HG03159 (cell line): ENCODE data around the gene MAD2L1BP.
"Not testable (repeated sequence)": the region's sequence is repeated elsewhere in the genome, so short reads cannot be mapped to it uniquely, and the experiment has no call there.

Source experiments
- ATAC-seq: cut with Tn5 transposase; IDR thresholded peaks from one replicate; pipeline ENCODE4 v1.9.1; 2021; ENCODE audit warnings: mild to moderate bottlenecking, moderate library complexity; ENCODE audit not compliant: unreplicated experiment

MAD2L1BP gene

DNA sequence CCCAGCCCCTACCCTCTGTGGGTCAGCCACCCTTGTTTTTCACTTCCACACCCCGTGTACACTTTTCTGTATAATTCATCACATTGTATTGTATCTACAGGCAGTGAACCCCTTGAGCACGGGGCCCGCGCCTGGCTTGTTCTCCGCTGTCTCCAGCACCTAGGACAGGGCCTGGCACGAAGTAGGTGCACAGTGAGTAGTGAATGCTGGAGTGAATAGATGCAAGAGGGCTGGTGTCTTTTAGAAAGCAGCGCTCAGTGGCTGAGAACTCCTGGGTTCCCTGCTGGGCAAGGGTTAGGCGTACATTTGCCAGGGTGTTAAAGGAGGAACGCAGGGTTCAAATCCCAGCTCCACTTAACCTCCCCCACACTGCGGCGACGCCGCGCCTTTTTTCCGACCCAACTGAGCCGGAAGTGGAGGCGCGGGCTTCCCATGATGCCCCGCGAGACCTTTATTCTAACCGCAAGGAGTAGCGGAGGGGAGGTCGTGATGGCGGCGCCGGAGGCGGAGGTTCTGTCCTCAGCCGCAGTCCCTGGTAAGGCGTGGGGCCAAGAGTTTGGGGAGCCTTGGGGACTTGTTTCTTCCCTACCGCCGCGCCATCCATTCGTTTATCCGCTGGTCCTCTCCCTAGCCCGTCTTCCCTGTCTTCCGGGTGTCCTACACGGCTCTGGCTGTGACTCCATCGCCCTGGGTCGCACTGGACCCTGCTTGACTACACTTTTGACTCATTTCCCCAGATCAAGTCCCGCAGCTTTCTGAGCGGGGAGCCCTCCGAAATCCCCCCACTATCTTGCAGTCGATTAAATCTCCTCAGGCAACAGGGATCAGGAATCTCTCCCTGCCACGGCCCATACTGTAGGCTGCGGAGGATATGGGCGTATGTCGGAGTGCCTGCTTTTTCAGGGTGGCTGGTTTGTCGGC, at the start of gene MAD2L1BP:
TSS of gene MAD2L1BP (plus strand) at position 454 of the 921 bp plus-strand sequence. CDS start at position 490, 36 bp downstream.
- ATAC-seq, result peak; percentile 76

DNA sequence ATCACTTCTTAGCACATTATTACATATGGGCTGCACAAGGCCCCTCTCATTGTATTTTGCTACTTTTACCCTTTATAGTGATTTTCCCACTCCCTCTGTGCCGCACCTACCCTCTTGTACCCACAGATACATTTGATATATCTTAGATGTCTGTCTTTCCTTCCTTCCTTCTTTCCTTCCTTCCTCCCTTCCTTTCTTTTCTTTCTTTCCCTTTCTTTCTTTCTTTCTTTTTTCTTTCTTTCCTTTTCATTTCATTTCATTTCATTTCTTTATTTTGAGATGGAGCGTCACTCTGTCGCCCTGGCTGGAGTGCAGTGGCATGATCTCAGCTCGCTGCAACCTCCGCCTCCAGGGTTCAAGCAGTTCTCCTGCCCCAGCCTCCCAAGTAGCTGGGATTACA, 47.4 kb upstream of the MAD2L1BP start:
- ATAC-seq, result no peak

GRCh38 chr6:43589564-43589963, 46.1 kb upstream of the MAD2L1BP start:
- not testable (repeated sequence) for ATAC-seq

GRCh38 chr6:43593938-43594337, 41.7 kb upstream of the MAD2L1BP start:
- ATAC-seq, result no peak

DNA sequence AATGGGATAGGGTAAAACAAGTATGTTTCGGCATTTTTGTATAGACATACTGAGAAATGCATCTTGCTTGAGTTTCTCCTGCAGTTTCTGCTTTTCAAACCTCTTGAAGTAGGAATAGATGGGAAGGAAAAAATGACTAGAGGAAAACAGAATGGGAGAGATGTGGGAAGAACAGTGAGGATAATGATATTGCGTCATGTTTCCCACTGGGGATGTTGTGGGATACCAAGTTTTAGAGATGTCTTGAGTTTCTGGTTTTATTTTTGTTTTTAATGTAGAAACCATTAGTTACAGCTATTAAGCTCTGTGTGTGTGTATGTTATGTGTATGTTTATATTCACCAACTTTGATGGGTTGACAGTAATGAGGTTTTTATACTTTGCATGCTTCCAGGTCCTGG, 35.0 kb upstream of the MAD2L1BP start:
- ATAC-seq, result no peak

GRCh38 chr6:43604174-43604573, 31.5 kb upstream of the MAD2L1BP start:
- no peak for ATAC-seq

DNA sequence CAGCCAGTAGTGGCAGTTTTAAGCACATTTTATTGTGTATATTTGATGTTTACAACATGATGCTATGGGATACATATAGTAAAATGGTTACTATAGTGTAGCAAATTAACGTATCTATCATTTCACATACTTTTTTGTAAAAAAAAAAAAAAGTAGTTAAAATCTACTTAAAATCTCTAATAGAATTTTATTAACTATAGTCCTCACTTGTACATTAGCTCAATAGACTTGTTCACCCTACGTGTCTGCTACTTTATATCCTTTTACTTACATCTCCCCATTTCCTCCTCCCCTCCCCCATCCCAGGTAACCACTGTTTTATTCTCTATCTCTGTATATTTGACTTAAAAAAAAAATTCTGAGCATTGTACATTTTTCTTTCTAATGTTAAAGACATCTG, 29.6 kb upstream of the MAD2L1BP start:
- no peak for ATAC-seq

DNA sequence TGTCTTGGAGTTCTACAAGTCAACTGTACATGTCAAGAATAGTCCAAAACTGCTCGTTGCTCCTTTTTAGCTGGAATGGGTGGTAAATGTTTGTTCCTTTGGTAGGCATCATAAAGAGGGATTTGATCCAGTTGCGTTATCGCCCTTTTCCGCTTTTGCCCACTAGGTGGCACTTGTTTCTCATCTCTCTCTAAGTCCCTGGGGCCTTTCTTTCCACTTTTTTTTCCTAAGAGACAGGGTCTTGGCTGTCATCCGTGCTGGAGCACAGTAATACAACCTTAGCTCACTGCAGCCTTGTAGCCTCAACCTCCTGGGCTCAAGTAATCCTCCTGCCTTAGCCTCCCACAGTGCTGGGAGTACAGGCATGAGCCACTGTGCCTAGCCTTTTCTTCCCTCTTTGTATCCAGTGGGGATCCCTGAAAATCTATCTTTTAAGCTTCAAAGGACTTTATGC, 27.3 kb upstream of the MAD2L1BP start:
- ATAC-seq, result no peak

GRCh38 chr6:43608807-43609206, 26.8 kb upstream of the MAD2L1BP start:
- ATAC-seq, result no peak

- no peak for ATAC-seq
Observed at GRCh38 chr6:43609402-43609801, 26.2 kb upstream of the MAD2L1BP start.

DNA sequence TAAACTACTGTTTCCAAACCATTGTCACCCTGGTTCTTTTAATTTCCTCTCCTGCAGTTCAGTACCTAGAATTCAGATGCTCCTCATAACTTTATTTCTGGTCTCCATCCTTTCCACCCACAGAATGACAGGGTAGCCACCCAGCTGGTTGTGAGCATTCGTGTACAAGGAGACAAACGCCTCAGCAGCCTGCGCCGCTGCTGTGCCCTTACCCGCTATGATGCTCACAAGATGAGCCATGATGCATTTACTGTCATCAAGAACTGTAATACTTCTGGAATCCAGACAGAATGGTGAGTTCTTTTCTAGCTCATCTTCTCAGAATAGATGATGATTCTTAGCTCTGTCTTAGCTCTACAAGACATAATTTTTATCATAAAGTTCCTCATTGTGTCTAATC, 25.2 kb upstream of the MAD2L1BP start:
- no peak for ATAC-seq

GRCh38 chr6:43613721-43614395, 21.8 kb upstream of the MAD2L1BP start:
- ATAC-seq, result no peak

DNA sequence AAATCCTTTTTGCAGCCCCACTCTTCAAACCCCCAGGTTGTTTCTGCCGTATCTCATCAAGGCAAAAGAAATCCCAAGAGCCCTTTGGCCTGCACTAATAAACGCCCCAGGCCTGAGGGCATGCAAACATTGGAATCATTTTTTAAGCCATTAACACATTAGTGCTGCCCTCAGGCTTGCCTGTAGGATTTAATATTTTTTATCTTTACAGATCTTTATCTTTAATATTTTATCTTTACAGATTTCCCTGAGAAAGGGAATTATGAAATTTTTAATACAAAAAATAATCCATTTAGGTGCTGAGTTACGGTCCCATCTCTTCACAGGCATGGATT, 21.3 kb upstream of the MAD2L1BP start:
- no peak for ATAC-seq

GRCh38 chr6:43616725-43617472, 18.7 kb upstream of the MAD2L1BP start:
- ATAC-seq, result no peak

DNA sequence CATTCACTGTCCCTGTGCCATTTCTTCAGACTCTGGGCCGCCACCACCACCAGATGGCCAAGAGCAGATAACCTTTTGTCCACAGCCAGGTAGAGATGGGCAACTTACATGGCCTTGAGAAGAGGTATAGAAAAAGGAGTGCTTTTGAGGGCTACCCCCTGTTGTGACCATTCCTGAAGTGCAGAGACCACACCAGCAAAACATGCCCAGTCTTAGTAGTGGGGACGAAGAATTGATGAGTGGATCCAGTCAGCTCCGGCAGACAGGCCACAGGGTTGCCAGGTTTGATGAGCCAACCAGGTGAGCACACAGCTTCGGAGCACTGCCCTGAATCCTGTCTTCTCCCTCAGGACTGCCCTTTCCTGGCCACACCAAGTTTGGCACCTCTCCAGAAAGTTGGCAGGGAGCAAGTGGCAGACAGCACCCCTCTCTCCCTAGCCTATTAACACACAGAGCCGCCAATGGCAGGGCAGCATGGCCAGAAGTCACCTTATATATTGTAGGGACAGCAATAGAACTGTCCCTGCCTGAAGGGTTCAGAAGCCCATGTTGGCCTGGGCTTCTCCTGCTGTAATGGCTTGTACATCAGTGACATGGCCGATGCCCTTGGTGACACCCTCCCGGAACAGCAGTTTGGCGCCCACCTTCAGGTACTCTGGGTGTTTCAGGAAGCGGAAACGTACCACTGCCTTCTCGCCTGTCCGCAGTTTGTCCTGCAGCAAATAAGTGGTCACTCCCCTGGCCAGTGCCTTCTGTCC, 14.4 kb upstream of the MAD2L1BP start:
- no peak for ATAC-seq

DNA sequence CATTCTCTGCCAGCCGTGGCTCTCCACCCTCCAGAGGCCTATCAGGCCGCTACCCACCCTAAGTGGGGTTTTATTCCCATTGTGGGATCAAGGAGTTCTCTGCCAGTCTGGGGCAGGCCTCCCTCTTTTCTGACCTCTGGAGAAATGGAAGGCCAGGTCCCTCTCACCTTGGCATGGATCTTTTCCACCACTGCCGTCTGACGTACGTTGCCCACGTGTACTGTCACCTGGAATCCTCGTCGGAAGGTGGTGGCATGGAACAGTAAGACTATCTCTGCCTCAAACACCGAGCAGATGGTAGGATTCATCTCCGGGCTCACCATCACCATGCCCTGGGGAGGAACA, 13.8 kb upstream of the MAD2L1BP start:
- ATAC-seq, result no peak

GRCh38 chr6:43622541-43622940, 13.1 kb upstream of the MAD2L1BP start:
- ATAC-seq, result no peak

GRCh38 chr6:43623880-43624785, 11.5 kb upstream of the MAD2L1BP start:
- ATAC-seq, result no peak

DNA sequence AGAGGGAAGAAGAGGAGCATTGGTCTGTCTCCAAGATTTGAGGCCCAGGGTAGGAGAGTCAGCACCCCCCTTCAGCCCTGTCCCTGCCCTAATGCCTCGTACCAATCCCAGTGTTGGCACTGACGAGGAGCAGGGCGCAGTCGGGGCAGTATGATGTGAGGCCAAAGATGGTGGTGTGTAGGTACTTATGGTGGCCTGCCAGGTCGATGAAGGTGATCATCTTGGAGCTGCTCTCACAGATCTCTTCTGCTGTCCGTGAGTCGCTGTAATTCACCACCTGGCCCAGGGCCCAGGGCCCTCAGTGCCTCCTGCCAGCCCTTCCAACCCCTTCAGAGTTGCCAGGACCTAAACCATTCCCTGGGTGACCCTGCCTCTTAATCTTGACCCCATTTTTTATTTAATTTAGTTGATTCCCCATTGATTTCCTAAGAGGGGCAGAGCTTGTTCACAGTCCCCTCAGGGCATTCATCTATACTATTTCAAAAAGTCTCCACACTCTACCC, 10.8 kb upstream of the MAD2L1BP start:
- ATAC-seq, result no peak
